ENCODE results near the gene ERMARD.

ERMARD gene

DNA sequence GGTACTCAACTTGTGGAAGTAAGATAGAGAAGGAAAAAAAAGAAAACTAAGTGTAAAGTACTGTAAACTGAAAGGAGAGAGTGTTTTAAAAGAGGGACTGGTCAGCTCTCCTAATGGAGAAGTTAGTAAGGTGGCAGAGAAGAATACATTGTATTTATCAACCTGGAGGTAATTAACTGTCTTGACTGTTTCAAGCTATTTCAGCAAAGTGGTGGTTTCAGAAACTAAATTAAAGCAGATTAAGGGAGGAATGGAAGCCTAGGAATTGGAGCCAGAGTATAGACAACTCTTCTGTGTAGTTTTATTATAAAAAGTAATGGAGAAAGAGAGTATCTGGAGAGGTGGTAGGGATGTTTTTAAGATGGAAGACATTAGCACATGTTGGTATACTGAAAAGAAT, 24.5 kb upstream of the ERMARD start:
- H3K4me3 ChIP-seq (ENCODE audit: low read depth, low read length), result no peak overlapping the region
- no peak for DNase-seq (ENCODE audit: low read depth)
- TF ChIP-seq, protein P1, sequence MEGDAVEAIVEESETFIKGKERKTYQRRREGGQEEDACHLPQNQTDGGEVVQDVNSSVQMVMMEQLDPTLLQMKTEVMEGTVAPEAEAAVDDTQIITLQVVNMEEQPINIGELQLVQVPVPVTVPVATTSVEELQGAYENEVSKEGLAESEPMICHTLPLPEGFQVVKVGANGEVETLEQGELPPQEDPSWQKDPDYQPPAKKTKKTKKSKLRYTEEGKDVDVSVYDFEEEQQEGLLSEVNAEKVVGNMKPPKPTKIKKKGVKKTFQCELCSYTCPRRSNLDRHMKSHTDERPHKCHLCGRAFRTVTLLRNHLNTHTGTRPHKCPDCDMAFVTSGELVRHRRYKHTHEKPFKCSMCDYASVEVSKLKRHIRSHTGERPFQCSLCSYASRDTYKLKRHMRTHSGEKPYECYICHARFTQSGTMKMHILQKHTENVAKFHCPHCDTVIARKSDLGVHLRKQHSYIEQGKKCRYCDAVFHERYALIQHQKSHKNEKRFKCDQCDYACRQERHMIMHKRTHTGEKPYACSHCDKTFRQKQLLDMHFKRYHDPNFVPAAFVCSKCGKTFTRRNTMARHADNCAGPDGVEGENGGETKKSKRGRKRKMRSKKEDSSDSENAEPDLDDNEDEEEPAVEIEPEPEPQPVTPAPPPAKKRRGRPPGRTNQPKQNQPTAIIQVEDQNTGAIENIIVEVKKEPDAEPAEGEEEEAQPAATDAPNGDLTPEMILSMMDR (IDR thresholded peaks at IDR 0.05; ENCODE audit: low read depth, low read length), result no peak
- TF ChIP-seq MYC (IDR thresholded peaks at IDR 0.05; ENCODE audit: low read depth, low read length) (no peak), POLR2A (IDR thresholded peaks at IDR 0.05; ENCODE audit: extremely low read depth, insufficient read length) (no peak)
- TF ChIP-seq, protein P2, sequence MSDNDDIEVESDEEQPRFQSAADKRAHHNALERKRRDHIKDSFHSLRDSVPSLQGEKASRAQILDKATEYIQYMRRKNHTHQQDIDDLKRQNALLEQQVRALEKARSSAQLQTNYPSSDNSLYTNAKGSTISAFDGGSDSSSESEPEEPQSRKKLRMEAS (IDR thresholded peaks at IDR 0.05; ENCODE audit: low read depth, low read length), result no peak

DNA sequence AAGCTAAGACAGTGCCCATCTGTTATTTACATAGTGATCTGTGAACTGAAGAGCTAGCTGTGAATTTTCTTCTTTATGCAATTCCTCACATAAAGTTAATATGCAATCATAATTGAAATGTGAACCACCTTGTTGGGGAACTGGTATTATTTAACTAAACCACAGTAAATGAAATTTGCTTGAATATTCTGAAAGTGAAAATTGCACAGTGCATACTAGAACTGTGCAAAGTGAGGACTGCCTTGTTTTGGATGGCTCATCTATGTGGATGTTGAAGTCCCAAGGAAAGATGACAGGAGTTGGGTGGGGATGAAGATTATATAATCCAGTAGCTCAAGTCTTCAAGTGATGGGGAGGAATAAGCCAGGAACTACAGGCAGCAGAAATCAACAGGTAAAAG, 21.5 kb upstream of the ERMARD start:
- TF ChIP-seq MYC (IDR thresholded peaks at IDR 0.05; ENCODE audit: low read depth, low read length) (no peak), POLR2A (IDR thresholded peaks at IDR 0.05; ENCODE audit: extremely low read depth, insufficient read length) (no peak)
- TF ChIP-seq, protein P1 (IDR thresholded peaks at IDR 0.05; ENCODE audit: low read depth, low read length), result no peak
- TF ChIP-seq, protein P2 (IDR thresholded peaks at IDR 0.05; ENCODE audit: low read depth, low read length), result no peak
- no peak overlapping the region for H3K4me3 ChIP-seq (ENCODE audit: low read depth, low read length)
- no peak for DNase-seq (ENCODE audit: low read depth)

DNA sequence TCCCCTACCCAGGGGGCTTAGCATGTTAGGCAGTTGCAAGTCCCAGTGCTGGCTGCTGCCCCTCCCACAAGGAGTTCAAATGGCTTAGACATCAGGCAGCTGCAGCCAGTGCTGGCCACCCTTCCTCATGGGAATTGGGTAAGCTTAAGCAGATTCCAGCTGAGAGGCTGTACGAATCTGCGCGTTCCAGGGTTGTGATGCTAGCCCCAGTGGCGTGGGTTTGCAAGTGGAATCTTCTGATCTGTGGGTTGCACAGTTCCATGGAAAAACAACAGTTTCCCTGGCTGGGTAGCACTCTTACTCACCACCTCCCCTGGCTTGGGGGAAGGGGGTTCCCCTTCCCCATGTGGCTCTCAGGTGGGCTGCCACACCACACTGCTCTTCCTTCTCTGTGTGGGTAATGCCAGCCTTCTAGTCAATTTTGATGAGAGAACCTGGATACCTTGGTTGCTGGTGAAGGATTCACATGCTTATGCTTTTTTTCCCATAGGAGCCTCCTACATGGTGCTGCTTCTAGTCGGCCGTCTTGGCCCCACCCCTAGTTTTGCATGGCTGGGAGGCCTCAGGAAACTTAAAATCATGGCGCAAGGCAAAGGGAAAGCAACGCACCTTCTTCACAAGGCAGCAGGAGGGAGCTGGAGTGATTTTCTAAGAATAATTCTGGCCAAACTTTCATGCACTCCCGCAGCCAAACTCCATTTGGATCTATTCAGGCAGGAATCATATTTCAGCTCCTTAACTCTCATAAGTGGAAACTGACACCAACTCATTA, 13.0 kb upstream of the ERMARD start:
- peak; percentile 22 for DNase-seq (ENCODE audit: low read depth)
- TF ChIP-seq, protein P1 (IDR thresholded peaks at IDR 0.05; ENCODE audit: low read depth, low read length), result no peak
- TF ChIP-seq, protein P2 (IDR thresholded peaks at IDR 0.05; ENCODE audit: low read depth, low read length), result no peak
- TF ChIP-seq MYC (IDR thresholded peaks at IDR 0.05; ENCODE audit: low read depth, low read length), result no peak
- no peak for TF ChIP-seq POLR2A (IDR thresholded peaks at IDR 0.05; ENCODE audit: extremely low read depth, insufficient read length)
- no peak overlapping the region for H3K4me3 ChIP-seq (ENCODE audit: low read depth, low read length)

DNA sequence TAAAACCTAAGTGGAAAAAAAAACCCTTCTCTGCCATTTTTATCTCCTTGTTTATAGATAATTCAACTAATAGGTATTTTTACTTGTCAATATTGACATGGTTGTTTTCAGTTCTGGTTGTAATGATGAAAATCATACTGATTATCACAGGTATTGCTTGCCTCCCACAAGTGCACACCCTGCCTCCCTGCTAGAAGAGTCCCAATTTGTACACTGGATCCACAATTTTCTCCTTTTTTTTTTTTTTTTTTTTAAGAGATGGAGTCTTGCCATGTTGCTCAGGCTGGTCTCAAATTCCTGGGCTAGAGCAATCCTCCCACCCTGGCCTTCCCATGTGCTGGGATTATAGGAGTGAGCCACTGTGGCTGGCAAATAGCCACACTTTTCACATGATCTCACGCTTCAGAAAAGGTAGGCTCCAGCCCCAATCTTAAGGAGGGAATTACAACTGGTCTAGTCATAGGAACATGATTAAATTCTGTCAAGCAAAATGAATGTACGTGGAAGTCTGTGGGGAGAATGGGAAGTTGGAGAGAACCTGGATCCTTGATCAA, 12.4 kb upstream of the ERMARD start:
- TF ChIP-seq, protein P1 (IDR thresholded peaks at IDR 0.05; ENCODE audit: low read depth, low read length), result no peak
- no peak for TF ChIP-seq POLR2A (IDR thresholded peaks at IDR 0.05; ENCODE audit: extremely low read depth, insufficient read length)
- TF ChIP-seq, protein P2 (IDR thresholded peaks at IDR 0.05; ENCODE audit: low read depth, low read length), result no peak
- no peak for DNase-seq (ENCODE audit: low read depth)
- no peak overlapping the region for H3K4me3 ChIP-seq (ENCODE audit: low read depth, low read length)

DNA sequence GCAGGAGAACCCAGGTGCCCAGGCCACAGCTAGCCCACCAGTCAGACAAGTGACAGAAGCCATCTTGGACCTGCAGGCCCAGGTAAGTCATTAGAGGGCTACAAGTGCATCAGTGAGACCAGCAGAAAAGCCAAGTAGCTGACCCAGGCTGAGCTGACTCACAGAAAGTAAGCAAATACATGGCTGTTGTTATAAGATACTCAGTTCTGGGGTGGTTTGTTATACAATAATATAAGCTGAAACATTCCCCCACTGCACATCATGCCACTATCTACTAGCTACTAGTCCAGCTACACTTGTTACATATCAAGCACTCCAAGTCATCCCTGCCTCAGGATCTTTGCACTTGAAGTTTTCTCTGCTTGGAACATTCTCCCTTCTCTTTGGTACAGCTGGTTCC, 10.1 kb upstream of the ERMARD start:
- no peak for DNase-seq (ENCODE audit: low read depth)
- TF ChIP-seq POLR2A (IDR thresholded peaks at IDR 0.05; ENCODE audit: extremely low read depth, insufficient read length) (no peak), MYC (IDR thresholded peaks at IDR 0.05; ENCODE audit: low read depth, low read length) (no peak)
- TF ChIP-seq, protein P2 (IDR thresholded peaks at IDR 0.05; ENCODE audit: low read depth, low read length), result no peak
- TF ChIP-seq, protein P1 (IDR thresholded peaks at IDR 0.05; ENCODE audit: low read depth, low read length), result no peak

More for the DNA sequence above, 10.1 kb upstream of the ERMARD start:
- no peak overlapping the region for H3K4me3 ChIP-seq (ENCODE audit: low read depth, low read length)

Measured in NB4 (cell line).